HG02588 (cell line): ENCODE data around the gene CERS5.
A peak's percentile ranks its signal among the peaks of the same experiment; 100 is the strongest.
"Not testable (repeated sequence)": the region's sequence is repeated elsewhere in the genome, so short reads cannot be mapped to it uniquely, and the experiment has no call there.

Experiments
- ATAC-seq: cut with Tn5 transposase; IDR thresholded peaks from one replicate; pipeline ENCODE4 v1.9.1; 2021; ENCODE audit warnings: mild to moderate bottlenecking, moderate library complexity; ENCODE audit not compliant: unreplicated experiment

The CERS5 gene

DNA sequence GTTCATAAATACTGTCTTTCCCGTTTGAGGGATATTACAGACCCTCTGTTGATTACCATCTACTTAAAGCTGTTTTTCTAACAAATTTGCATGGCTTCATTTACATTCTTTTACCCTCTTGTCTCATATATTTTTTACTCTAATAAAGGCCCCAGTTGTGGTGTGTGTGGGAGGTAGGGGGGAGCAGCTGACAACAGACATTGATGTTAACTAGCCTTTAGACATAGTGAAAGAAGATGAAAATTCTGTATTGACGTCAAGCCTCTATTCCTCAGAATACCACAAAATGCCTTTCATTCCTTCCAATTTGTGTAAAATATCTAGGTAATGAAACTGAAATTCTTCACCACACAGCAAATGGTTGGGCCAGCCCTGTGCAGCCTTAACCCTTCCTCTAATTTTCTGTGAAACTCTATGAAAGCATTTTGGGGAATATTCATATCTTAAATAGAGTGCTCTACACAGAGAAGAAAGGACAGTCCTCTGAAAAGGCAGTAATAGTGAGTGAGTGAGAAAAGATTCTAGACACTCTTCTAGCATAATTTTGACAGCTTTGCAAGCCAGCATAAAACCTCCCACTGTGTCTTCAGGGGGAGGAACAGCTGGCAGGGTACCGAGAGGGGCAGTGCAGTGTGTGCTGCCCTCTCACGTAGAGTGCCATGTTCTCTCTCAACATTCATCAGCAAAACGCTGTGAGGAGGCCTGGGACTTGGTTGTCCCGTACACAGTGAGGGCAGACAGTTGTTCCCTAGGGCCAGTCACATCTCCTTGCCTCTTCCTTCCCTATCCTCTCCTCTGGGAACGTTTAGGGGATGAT is 20.1 kb upstream of the CERS5 start:
- peak; percentile 64 for ATAC-seq

GRCh38 chr12:50186681-50187080 is 19.5 kb upstream of the CERS5 start:
- ATAC-seq, result no peak

DNA sequence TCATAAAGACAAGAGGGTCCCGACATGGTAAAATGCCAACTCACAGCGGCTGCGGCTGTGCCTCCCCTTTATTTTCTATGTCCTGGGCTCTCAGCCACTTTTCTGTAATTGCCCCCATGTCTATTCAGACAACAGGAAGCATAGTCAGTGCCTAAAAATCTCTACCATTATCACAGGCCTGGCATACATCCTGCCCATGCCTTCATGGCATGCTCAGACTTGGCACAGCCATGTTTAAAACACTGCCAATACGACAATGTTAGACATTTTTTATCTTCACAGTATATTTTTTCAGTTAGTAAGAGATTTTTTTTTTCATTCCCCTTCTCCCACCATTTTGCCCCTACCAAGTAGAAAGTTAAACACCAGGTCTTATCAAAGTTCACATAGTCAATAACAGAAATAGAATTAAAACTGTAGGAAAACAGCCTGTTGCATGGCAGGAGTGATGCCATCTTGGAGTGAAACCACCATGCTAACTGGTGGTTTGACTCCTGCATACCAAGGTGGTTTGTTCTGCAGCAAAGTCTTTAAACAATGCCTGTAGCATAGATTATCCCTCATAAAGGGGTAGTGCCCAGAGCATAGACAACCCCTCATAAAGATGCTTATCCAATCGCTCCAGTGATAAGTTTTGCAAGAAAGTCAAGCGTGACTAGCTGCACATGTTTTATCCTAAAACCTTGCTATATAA is 18.9 kb upstream of the CERS5 start:
- no peak for ATAC-seq

DNA sequence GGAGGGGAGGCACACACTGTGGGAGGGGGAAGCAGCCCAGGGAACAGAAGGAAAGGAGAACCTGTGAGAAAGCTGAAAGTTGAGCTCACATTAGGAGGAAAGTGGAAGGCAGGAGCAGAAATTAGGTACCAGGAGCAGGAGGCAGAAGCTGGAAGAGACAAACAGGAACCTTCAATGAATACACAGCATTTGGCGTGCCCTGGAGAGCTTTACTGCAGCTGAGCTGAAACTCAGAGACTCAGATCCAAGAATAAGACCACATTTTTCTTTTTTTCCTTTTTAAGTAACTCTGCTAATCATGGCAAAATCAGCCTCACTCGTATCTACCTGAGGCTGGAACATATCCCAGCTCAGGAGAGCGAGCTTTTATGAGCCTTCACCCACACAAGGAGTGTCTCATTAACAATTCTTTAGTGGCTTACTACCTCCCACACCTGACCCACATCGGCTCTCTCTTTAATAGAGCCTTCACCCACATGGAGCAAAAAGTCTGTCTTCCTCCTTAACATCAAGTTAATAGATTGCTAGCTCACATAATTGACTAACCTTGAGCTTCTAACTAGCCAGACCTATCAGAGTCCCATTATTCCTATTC is 18.2 kb upstream of the CERS5 start:
- ATAC-seq, result no peak

- ATAC-seq, result no peak
Measured at GRCh38 chr12:50184261-50184660, 17.1 kb upstream of the CERS5 start.

DNA sequence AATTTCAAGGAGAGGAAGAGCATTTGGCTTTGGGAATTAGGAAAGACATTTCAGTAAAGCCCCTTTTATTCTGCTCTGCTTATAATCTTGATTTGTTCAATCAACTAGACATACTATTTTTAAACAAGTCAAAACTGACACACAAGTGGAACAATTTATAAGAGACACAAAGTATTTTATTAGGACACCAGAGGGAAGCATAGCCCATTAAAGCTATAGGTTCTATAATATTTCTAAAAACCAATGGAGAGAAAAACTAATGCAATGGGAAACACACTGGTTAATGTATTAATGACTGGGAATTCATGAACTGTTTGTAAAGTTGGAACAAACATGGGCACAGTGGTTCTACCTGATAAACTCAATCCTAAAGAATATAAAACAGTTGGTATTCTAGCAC is 15.3 kb upstream of the CERS5 start:
- ATAC-seq, result no peak

DNA sequence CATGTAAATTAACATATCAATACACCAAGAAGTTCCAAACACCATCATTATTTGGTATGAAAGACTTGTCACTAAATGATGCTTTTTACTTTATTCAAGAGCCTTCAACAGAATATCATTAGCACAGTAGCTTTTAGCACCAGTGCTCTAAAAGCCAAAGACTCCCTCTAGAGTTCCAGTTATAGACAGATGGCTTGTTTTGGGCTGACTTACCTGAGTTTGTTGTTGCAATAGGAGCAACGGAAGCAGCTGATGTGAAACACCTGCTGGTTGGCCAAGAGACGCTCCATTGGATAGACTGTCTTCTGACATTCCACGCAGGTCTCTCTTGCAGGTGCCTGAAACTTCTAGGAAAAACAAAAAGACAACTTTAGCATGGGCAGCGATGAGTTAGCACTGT is 14.5 kb upstream of the CERS5 start:
- ATAC-seq, result no peak

DNA sequence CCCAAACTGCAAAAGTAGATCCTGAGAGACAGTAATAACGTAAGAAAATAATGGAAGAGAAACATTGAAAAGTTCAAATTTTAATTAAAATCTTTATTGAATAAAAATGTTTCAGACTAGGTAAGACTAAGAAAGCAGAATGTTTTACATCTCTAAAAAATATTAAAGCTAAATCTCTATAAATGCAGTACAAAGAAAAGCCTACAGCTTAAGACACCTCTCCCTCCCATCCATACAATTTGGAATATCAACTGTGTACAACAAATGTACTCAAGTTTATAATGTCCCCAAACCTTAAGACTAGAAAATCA is 8.5 kb upstream of the CERS5 start:
- no peak for ATAC-seq

DNA sequence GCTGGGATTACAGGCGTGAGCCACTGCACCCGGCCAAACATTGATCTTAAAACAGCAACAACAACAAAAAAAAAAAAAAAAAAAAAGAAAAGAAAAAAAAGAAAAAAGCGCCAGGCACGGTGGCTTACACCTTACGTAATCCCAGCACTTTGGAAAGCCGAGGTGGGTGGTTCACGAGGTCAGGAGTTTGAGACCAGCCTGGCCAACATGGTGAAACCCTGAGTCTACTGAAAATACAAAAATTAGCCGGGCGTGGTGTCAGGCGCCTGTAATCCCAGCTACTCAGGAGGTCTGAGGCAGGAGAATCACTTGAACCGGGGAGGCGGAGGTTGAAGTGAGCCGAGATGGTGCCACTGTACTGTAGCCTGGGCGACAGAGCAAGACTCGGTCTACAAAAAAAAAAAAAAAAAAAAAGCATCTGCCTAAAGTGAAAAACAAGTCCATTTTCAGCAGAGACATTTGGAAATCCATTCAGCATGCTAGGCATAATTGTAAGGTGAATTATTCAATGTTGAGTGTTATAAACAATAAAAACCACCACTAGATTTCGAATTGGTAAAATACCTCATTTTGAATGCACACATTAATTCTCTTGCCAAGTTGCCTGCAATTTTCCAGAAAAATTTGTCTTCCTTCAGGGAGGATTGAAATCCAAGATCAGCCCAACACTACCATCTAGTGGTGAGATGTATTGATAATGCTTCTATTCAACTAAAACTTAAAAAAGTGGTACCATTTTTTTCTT is 8.0 kb upstream of the CERS5 start:
- ATAC-seq, result no peak

GRCh38 chr12:50166799-50167048 is 445 bp downstream of the CERS5 start:
- ATAC-seq, result peak; percentile 32

GRCh38 chr12:50164963-50165362 is 2.2 kb downstream of the CERS5 start:
- no peak for ATAC-seq

DNA sequence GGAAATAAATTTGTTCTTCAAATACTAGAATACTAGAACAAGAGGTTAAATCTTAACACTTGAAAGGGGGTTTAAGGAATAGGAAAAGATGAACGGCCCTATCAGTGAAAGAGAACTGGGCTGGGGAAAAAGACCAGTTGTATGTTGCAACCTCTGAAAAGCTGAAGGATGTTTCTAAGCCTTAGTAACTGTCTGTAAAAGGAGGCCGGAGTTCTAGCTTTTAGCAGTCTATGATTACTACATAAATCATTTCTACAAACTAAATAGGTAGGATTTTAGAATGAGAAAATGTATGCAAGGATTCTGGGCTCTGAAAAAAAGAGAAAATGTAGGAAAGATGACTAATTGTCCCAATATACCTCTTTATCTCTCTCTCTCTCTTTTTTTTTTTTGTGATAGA is 4.9 kb downstream of the CERS5 start:
- no peak for ATAC-seq

- ATAC-seq, result no peak
Measured at GRCh38 chr12:50160643-50161042, 6.5 kb downstream of the CERS5 start.

GRCh38 chr12:50157259-50157658 is 9.9 kb downstream of the CERS5 start:
- ATAC-seq, result no peak

- no peak for ATAC-seq
Measured at GRCh38 chr12:50156641-50157040, 10.5 kb downstream of the CERS5 start.

DNA sequence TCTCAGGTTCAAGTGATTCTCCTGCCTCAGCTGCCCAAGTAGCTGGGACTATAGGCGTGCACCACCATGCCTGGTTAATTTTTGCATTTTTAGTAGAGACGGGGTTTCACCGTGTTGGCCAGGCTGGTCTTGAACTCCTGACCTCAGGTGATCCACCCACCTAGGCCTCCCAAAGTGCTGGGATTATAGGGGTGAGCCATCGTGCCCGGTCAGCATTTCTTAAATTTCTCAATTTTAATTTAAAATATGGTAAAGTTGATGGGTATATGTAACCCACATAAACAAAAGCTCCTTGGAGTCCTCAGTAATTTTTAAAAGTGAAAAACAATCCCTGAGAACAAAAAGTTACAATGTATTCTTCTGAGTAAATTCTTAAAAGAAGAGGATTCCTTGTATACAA is 12.2 kb downstream of the CERS5 start:
- ATAC-seq, result not testable (repeated sequence)

- no peak for ATAC-seq
Measured at GRCh38 chr12:50151047-50151687, 16.0 kb downstream of the CERS5 start.

- no peak for ATAC-seq
Measured at GRCh38 chr12:50149311-50149710, 17.9 kb downstream of the CERS5 start.

- ATAC-seq, result not testable (repeated sequence)
Measured at GRCh38 chr12:50148011-50148410, 19.2 kb downstream of the CERS5 start.

DNA sequence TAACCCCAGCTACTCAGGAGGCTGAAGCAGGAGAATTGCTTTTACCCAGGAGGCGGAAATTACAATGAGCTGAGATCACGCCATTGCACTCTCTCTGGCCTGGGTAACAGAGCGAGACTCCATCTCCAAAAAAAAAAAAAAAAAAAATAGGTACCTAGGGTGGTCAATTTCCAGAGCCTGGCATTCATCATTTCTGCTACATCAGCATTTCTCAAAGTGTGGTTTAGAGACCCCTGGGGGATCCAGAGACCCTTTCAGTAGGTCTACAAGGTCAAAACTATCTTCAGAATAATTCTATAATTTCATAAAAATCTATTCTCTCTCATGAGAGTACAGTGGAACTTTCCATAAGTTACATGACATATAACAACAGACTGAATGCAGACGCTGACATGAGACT is 19.9 kb downstream of the CERS5 start:
- ATAC-seq, result no peak

GRCh38 chr12:50145439-50145838 is 21.7 kb downstream of the CERS5 start:
- no peak for ATAC-seq
